Activated CD8-positive, alpha-beta memory T cell treated with anti-CD3 and anti-CD28 coated beads, Interleukin-2, amount 50 U/mL, for 24 hours (primary cell): ENCODE measurements around the gene CLCNKA.

Source experiments
- DNase-seq: peaks from one replicate; pipeline ENCODE4 v3.0.0-alpha.2; 2020; ENCODE audit errors: extremely low read depth

The CLCNKA gene

GRCh38 chr1:16078925-16079656 lies 57.3 kb downstream of the CLCNKA start:
- peak; percentile 40 for DNase-seq

- no peak for DNase-seq
Measured at GRCh38 chr1:16080422-16081150, 58.8 kb downstream of the CLCNKA start.

GRCh38 chr1:16081636-16082035 lies 59.8 kb downstream of the CLCNKA start:
- no peak for DNase-seq

DNA sequence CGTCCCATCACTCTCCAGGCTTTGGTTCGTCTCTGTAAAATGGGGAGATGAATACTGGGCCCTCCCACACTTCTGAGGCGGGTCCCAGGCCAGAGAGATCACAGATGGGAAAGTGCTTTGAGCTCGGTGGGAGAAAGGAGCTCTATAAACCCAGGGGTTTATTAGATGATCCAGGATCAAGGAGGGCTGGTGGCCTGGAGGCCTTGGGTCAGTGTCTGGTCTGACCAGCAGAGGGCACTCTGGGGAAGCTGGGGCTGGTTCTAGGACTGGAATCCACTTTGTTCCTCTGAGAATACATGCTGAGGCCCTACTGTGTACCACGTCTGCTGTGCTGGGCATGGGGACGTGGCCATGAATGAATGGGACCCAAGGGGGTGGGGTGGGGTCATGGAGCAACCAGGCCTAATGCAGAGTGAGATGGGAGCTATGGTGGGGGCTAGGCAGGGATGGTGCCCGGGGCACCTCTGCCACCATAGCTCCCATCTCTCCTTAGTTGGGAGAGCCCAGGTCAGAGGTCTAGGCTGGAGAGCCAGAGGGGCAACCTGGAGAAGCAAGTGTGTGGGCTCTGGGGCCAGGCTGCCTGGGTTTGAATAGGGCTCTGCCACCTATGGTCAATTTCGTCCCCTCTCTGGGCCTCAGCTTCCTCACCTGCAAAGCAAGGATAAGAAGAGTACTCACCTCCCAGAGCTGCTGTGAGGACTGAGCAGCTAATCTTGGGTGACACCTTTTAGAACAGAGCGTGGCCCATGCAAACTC lies 60.6 kb downstream of the CLCNKA start:
- DNase-seq: peak; percentile 23

GRCh38 chr1:16083486-16083885 lies 61.6 kb downstream of the CLCNKA start:
- no peak for DNase-seq
